Dermis lymphatic vessel endothelial cell (primary cell): ENCODE measurements around the gene CHD3. TPM values are rescaled to one million over a fixed set of nuclear protein-coding genes. Genes with fewer than 3 reads are reported as not detected.

Experiments
- total RNA-seq: library from RNA; depleted of rRNA; stranded (reverse); fragments of >200 nt; gene quantifications from 2 replicates; pipeline ENCODE4 v1.2.1, GENCODE V29; 2014

Gene CHD3
- 60.7 and 71.3 TPM in 2 replicates for total RNA-seq

GRCh38 chr17:7888184-7888920 lies at the start of gene CHD3:
Gene CHD3, plus strand, starts transcription at chr17:7888789. Its CDS starts 212 bp downstream, at chr17:7889001.

GRCh38 chr17:7854851-7855659 lies 33.5 kb upstream of the CHD3 start, which contains the start of gene TMEM88:
Gene TMEM88, plus strand, starts transcription at chr17:7855066. Its CDS starts 9 bp downstream, at chr17:7855075.

GRCh38 chr17:7856811-7857712 lies 31.5 kb upstream of the CHD3 start, which contains the start of gene NAA38:
Gene NAA38, minus strand, starts transcription at chr17:7857559. Its CDS starts 96 bp downstream, at chr17:7857463.

GRCh38 chr17:7857713-7858521 lies 30.7 kb upstream of the CHD3 start, which contains the start of gene CYB5D1:
Gene CYB5D1, plus strand, starts transcription at chr17:7858003. Its CDS starts 132 bp downstream, at chr17:7858135.

GRCh38 chr17:7915611-7916384 lies 27.2 kb downstream of the CHD3 start, which contains the start of gene RNF227:
Gene RNF227, minus strand, starts transcription at chr17:7916289. Its CDS starts 94 bp downstream, at chr17:7916195.

GRCh38 chr17:7929158-7930023 lies 40.8 kb downstream of the CHD3 start, which contains the start of gene KCNAB3:
Gene KCNAB3, minus strand, starts transcription at chr17:7929856. Its CDS starts 421 bp downstream, at chr17:7929435.

GRCh38 chr17:7931709-7932482 lies 43.3 kb downstream of the CHD3 start, which contains the start of the genes CNTROB and TRAPPC1:
Gene CNTROB, plus strand, starts transcription at chr17:7932206. Its CDS starts 874 bp downstream, at chr17:7933080.
Gene TRAPPC1, minus strand, starts transcription at chr17:7931946. Its CDS starts 117 bp downstream, at chr17:7931829.

Other genes starting within 250 kb of the CHD3 start
- not detected in 2 replicates for gene ATP1B2, start 237.9 kb upstream of the CHD3 start, total RNA-seq
- gene TP53, start 201.3 kb upstream of the CHD3 start, total RNA-seq, result 26.0 and 36.7 TPM in 2 replicates
- 4.6 and 4.7 TPM in 2 replicates for gene WRAP53, start 200.3 kb upstream of the CHD3 start, total RNA-seq
- gene EFNB3, start 183.6 kb upstream of the CHD3 start, total RNA-seq, result 0.33 and 0.52 TPM in 2 replicates
- under 0.01 and 0.43 TPM in 2 replicates for gene DNAH2, start 171.0 kb upstream of the CHD3 start, total RNA-seq
- 1.8 and 3.0 TPM in 2 replicates for gene KDM6B, start 54.6 kb upstream of the CHD3 start, total RNA-seq
- gene TMEM88, start 33.7 kb upstream of the CHD3 start, total RNA-seq, result 10.1 and 26.7 TPM in 2 replicates
- 101 and 160 TPM in 2 replicates for gene NAA38, start 31.2 kb upstream of the CHD3 start, total RNA-seq
- gene CYB5D1, start 30.8 kb upstream of the CHD3 start, total RNA-seq, result 6.7 and 7.2 TPM in 2 replicates
- gene RNF227, start 27.5 kb downstream of the CHD3 start, total RNA-seq, result 0.43 and 3.0 TPM in 2 replicates
- gene KCNAB3, start 41.1 kb downstream of the CHD3 start, total RNA-seq, result 0.11 and 0.17 TPM in 2 replicates
- gene TRAPPC1, start 43.2 kb downstream of the CHD3 start, total RNA-seq, result 49.1 and 54.8 TPM in 2 replicates
- gene CNTROB, start 43.4 kb downstream of the CHD3 start, total RNA-seq, result 10.0 and 11.8 TPM in 2 replicates
- not detected in 2 replicates for gene GUCY2D, start 113.8 kb downstream of the CHD3 start, total RNA-seq
- gene ALOX15B, start 150.3 kb downstream of the CHD3 start, total RNA-seq, result not detected in 2 replicates
- not detected in 2 replicates for gene ALOX12B, start 198.9 kb downstream of the CHD3 start, total RNA-seq
- gene ALOXE3, start 229.7 kb downstream of the CHD3 start, total RNA-seq, result under 0.01 TPM in 1 of 2 replicates, not detected in the other
- gene HES7, start 235.3 kb downstream of the CHD3 start, total RNA-seq, result not detected in 2 replicates